Frontal cortex (tissue), 1 donor: ENCODE results near the gene YRDC. TPM values are rescaled to one million over a fixed set of nuclear protein-coding genes. Genes with fewer than 3 reads are reported as not detected.

Source experiments
- total RNA-seq: library from RNA; depleted of rRNA; stranded (reverse); fragments of >200 nt; gene quantifications from one replicate; pipeline ENCODE4 v1.2.3, GENCODE V29; 2014

The YRDC gene
- total RNA-seq, 1 donor from 2014 or later: 16.3 TPM

Other genes starting within 250 kb of the YRDC start
- 44.4 TPM for gene GNL2, start 212.3 kb downstream of the YRDC start, total RNA-seq
- gene RSPO1, start 173.3 kb downstream of the YRDC start, total RNA-seq: not detected
- gene CDCA8, start 115.7 kb downstream of the YRDC start, total RNA-seq: 0.82 TPM
- gene EPHA10, start 43.1 kb downstream of the YRDC start, total RNA-seq: 8.6 TPM
- 28.9 TPM for gene MANEAL, start 14.4 kb downstream of the YRDC start, total RNA-seq
- gene C1orf122, start 418 bp downstream of the YRDC start, total RNA-seq: 16.3 TPM
- 2.0 TPM for gene MTF1, start 51.4 kb upstream of the YRDC start, total RNA-seq
- gene INPP5B, start 138.8 kb upstream of the YRDC start, total RNA-seq: 13.9 TPM
- gene SF3A3, start 181.8 kb upstream of the YRDC start, total RNA-seq: 69.3 TPM
- 4.9 TPM for gene FHL3, start 197.3 kb upstream of the YRDC start, total RNA-seq
- gene UTP11, start 204.5 kb upstream of the YRDC start, total RNA-seq: 49.7 TPM
- gene POU3F1, start 238.6 kb upstream of the YRDC start, total RNA-seq: 9.4 TPM